Stomach (tissue), 4 donors: ENCODE results near the gene MANEAL.

ENCODE experiments used
- EP300 ChIP-seq: sonication (generic); formaldehyde crosslinking; IDR thresholded peaks from one replicate; pipeline ENCODE4 v1.6.1; 2017; ENCODE audit warnings: antibody characterized with exemption
- POLR2A ChIP-seq, 4 donors: fragments of 450-650 bp; IDR thresholded peaks; one replicate each; pipeline ENCODE4 v1.6.1; 2016; ENCODE audit warnings: antibody characterized with exemption in 4 of 4, control low read depth in 2 of 4, mild to moderate bottlenecking in 1 of 4, moderate library complexity in 1 of 4
- POLR2AphosphoS5 ChIP-seq, 3 donors: sonication (generic); formaldehyde crosslinking; IDR thresholded peaks; one replicate each; pipeline ENCODE4 v1.6.1; 2016; ENCODE audit warnings: antibody characterized with exemption in 3 of 3
- TF ChIP-seq, protein P1 (sequence below), 7 experiments: fragments of 450-650 bp in 4 of 7; fragments of 200-600 bp in 3 of 7; sonication (generic) in 3 of 7; IDR thresholded peaks; one replicate each; pipeline ENCODE4 v1.5.1; 2016 to 2019; ENCODE audit warnings: antibody characterized with exemption in 7 of 7, control low read depth in 2 of 7, mild to moderate bottlenecking in 1 of 7

DNA sequence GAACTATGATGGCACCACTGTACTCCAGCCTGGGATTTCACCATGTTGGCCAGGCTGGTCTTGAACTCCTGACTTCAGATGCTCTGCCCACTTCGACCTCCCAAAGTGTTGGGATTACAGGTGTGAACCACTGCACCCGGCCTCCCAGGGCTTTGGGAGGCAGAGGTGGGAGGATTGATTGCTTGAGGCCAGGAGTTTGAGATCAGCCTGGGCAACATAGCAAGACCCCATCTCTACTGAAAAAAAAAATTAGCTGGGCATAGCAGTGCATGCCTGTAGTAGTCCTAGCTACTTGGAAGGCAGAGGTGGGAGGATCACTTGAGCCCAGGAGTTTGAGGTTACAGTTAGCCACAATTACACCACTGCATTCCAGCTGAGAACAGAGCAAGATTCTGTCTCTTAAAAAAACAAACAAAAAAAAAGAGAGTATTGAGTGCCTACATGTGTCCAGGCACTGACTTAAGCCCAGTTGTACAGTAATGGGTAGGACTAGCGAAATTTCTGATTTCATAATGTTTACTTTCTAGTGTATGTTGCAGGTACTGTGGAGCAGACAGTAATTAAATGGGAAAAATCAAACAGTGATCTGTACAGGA is 4.2 kb downstream of the MANEAL start:
- TF ChIP-seq, protein P1, sequence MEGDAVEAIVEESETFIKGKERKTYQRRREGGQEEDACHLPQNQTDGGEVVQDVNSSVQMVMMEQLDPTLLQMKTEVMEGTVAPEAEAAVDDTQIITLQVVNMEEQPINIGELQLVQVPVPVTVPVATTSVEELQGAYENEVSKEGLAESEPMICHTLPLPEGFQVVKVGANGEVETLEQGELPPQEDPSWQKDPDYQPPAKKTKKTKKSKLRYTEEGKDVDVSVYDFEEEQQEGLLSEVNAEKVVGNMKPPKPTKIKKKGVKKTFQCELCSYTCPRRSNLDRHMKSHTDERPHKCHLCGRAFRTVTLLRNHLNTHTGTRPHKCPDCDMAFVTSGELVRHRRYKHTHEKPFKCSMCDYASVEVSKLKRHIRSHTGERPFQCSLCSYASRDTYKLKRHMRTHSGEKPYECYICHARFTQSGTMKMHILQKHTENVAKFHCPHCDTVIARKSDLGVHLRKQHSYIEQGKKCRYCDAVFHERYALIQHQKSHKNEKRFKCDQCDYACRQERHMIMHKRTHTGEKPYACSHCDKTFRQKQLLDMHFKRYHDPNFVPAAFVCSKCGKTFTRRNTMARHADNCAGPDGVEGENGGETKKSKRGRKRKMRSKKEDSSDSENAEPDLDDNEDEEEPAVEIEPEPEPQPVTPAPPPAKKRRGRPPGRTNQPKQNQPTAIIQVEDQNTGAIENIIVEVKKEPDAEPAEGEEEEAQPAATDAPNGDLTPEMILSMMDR (IDR thresholded peaks at IDR 0.05): no peak
- TF ChIP-seq POLR2A (IDR thresholded peaks at IDR 0.05) (no peak), EP300 (no peak), POLR2AphosphoS5 (IDR thresholded peaks at IDR 0.05) (no peak)
